HCT116 (cell line): ENCODE data around the gene NACC2.

Experiments used
- CTCF ChIP-seq, 3 experiments: fragments of 200-600 bp in 1 of 3; sonication (generic) in 1 of 3; IDR thresholded peaks in 2 of 3; conservative IDR thresholded peaks in 1 of 3; 2 replicates each; pipeline ENCODE4 v1.5.1; 2012 to 2017; ENCODE audit warnings: low read depth in 2 of 3, low read length in 2 of 3, antibody characterized with exemption in 1 of 3, borderline replicate concordance in 1 of 3, control low read depth in 1 of 3, mild to moderate bottlenecking in 1 of 3, mixed read lengths in 1 of 3, mixed run types in 1 of 3, moderate library complexity in 1 of 3; ENCODE audit not compliant: insufficient read depth in 1 of 3
- EGR1 ChIP-seq: IDR thresholded peaks from 2 replicates; pipeline ENCODE4 v1.6.1; 2012; ENCODE audit warnings: low read depth
- EZH2 ChIP-seq: fragments of 200-600 bp; sonication (generic); IDR thresholded peaks from 2 replicates; pipeline ENCODE4 v1.6.1; 2017; ENCODE audit warnings: antibody characterized with exemption, mixed run types
- POLR2A ChIP-seq: IDR thresholded peaks from 2 replicates; pipeline ENCODE4 v1.7.0; 2011; ENCODE audit warnings: borderline replicate concordance; ENCODE audit not compliant: insufficient read depth, insufficient read length; ENCODE audit errors: extremely low read depth
- POLR2AphosphoS5 ChIP-seq: IDR thresholded peaks from 2 replicates; pipeline ENCODE4 v1.6.1; 2011; ENCODE audit warnings: mild to moderate bottlenecking, low read depth, low read length, moderate library complexity
- SIN3A ChIP-seq: IDR thresholded peaks from 2 replicates; pipeline ENCODE4 v1.6.1; 2012; ENCODE audit warnings: low read depth
- SP1 ChIP-seq: IDR thresholded peaks from 2 replicates; pipeline ENCODE4 v1.6.1; 2012; ENCODE audit warnings: low read depth
- YY1 ChIP-seq: IDR thresholded peaks from 2 replicates; pipeline ENCODE4 v1.6.1; 2011; ENCODE audit warnings: low read length, low read depth, moderate library complexity, mild to moderate bottlenecking; ENCODE audit not compliant: insufficient replicate concordance; ENCODE audit errors: extremely low read depth

- TF ChIP-seq CTCF (IDR thresholded peaks at IDR 0.05 in 2 of 3, conservative IDR thresholded peaks at IDR 0.05 in 1 of 3; ENCODE audit: borderline replicate concordance in 1 of 3, insufficient read depth in 1 of 3, low read depth in 2 of 3, low read length in 2 of 3) (no peak), YY1 (no peak), POLR2A (no peak), EZH2 (no peak), POLR2AphosphoS5 (no peak), SP1 (no peak), SIN3A (no peak), EGR1 (no peak)
These were observed 93.9 kb downstream of the NACC2 start for GRCh38 chr9:136001231-136001630.
